Body of pancreas (tissue), 4 donors: Measurements from ENCODE around the gene EMC6. TPM values are rescaled to one million over a fixed set of nuclear protein-coding genes. Genes with fewer than 3 reads are reported as not detected.
"Not testable (repeated sequence)": the region's sequence is repeated elsewhere in the genome, so short reads cannot be mapped to it uniquely, and the experiment has no call there.

ENCODE experiments used
- ATAC-seq: fragments of 150-250 bp; one replicate; pipeline ENCODE4 v1.9.1; 2016
- DNase-seq, 4 donors: peaks; one replicate each; pipeline ENCODE4 v3.0.0-alpha.2; 2019
- H3K27ac ChIP-seq, 4 donors: fragments of 200-600 bp; sonication (generic); 1 replicate in 3 of 4; 2 replicates in 1 of 4; pipeline versions ENCODE4 v1.5.1 to v1.6.1; 2016 to 2019; ENCODE audit warnings: mild to moderate bottlenecking in 1 of 4, mixed read lengths in 1 of 4, moderate library complexity in 1 of 4
- H3K27me3 ChIP-seq, 2 donors: fragments of 200-600 bp; sonication (generic); one replicate each; pipeline ENCODE4 v1.6.0; 2016; ENCODE audit warnings: mild to moderate bottlenecking in 1 of 2
- H3K36me3 ChIP-seq, 2 donors: fragments of 200-600 bp; sonication (generic); replicated peaks in 1 of 2; 2 replicates each; pipeline ENCODE4 v1.5.1; 2016; ENCODE audit warnings: low read depth in 2 of 2; ENCODE audit not compliant: insufficient read depth in 1 of 2
- H3K4me1 ChIP-seq: fragments of 200-600 bp; sonication (generic); one replicate; pipeline ENCODE4 v1.6.0; 2016
- H3K4me3 ChIP-seq, 2 donors: fragments of 200-600 bp; sonication (generic); 1 replicate in 1 of 2; 2 replicates in 1 of 2; pipeline ENCODE4 v1.5.1; 2016 to 2019
- H3K9me3 ChIP-seq, 3 donors: fragments of 200-600 bp; sonication (generic); 1 replicate in 2 of 3; 2 replicates in 1 of 3; pipeline ENCODE4 v1.5.1; 2016
- CTCF ChIP-seq, 7 experiments: fragments of 450-650 bp in 4 of 7; fragments of 200-600 bp in 3 of 7; sonication (generic) in 3 of 7; IDR thresholded peaks; one replicate each; pipeline ENCODE4 v1.5.1; 2016 to 2019; ENCODE audit warnings: antibody characterized with exemption in 7 of 7
- POLR2A ChIP-seq, 3 donors: fragments of 450-650 bp; IDR thresholded peaks; one replicate each; pipeline ENCODE4 v1.6.1; 2016; ENCODE audit warnings: antibody characterized with exemption in 3 of 3, mild to moderate bottlenecking in 2 of 3
- WGBS, 2 donors: methylation state at CpG; one replicate each; pipeline ENCODE4 v1.1.5; 2017; 5-methylcytosine and 5-hydroxymethylcytosine counted together
- intact Hi-C: fragments of 100-400 bp; cut with DNase I; formaldehyde crosslinking; loops from one replicate; pipeline ENCODE4 v1.15.1; 2023
- total RNA-seq, 2 donors: library from RNA; depleted of rRNA; stranded (reverse); fragments of >200 nt; gene quantifications; one replicate each; pipeline ENCODE4 v1.1.0, GENCODE V29; 2016

The EMC6 gene
- total RNA-seq, 2 donors from 2014 or later = 5.9 to 8.3 TPM

DNA sequence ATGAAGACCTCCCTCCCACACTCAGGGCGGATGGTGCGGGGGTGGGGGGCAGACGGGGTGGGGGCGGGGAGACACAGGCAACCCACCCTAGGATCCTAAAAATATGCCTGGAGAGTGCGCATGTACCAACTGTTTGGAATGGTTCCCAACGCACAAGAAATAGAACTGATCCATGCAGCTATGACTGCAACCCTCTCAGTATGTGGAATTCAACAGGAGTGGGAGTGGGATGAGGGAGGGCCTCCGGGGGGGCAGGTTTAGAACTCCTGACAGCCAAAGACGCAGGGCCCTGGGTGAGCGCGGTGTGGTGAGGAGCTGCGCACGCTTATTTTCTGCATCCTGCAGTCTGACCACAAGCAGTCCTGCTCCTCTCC is 28.5 kb downstream of the EMC6 start:
- peaks cover 15% of the 10 kb centered on the region for H3K4me1 ChIP-seq
- TF ChIP-seq POLR2A (IDR thresholded peaks at IDR 0.05) = no peak
- no peak for TF ChIP-seq CTCF (IDR thresholded peaks at IDR 0.05)
- H3K36me3 ChIP-seq = no peaks in the 10 kb centered on the region
- intact Hi-C loops = no loop called here
- H3K27ac ChIP-seq = no peak overlapping the region
- H3K4me3 ChIP-seq = no peak overlapping the region
- 55 to 61% methylated on average over 5 to 12 of the region's 12 CpGs for WGBS, 2 donors
- DNase-seq (no peak), ATAC-seq (no peak)
- no peaks in the 10 kb centered on the region for H3K27me3 ChIP-seq
- no peaks in the 10 kb centered on the region for H3K9me3 ChIP-seq

DNA sequence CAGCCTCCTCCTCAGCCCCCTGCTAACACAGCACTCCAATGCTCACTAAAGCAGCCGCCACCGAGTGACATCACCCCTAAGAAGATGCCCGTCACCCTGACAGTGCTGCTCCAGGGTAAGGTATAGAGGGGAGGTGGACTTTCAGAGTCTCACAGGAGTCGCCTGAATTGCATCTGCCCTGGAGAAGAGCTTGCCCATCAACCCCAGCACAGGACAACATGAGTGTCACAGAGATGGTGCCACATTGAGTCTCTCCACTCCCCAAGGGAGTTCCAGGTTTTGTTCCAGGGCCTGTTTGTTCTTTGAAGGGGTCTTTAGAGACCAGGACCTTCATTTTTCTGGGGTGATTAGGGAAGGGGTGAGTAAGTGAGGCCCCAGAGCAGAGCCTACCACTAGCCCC is 29.5 kb downstream of the EMC6 start:
- ATAC-seq (no peak), DNase-seq (no peak)
- intact Hi-C loops = no loop called here
- no peak overlapping the region for H3K27ac ChIP-seq
- TF ChIP-seq POLR2A (IDR thresholded peaks at IDR 0.05) (no peak), CTCF (IDR thresholded peaks at IDR 0.05) (no peak)
- no peaks in the 10 kb centered on the region for H3K9me3 ChIP-seq
- H3K27me3 ChIP-seq = no peaks in the 10 kb centered on the region
- no peaks in the 10 kb centered on the region for H3K36me3 ChIP-seq
- 77% methylated on average over 4 of the region's 4 CpGs; no CpG with 5 or more reads in 1 of the 2 donors for WGBS, 2 donors
- no peak overlapping the region for H3K4me3 ChIP-seq
- peaks cover 15% of the 10 kb centered on the region for H3K4me1 ChIP-seq

GRCh38 chr17:3699951-3700350 is 31.3 kb downstream of the EMC6 start:
- DNase-seq (no peak), ATAC-seq (no peak)
- TF ChIP-seq CTCF (IDR thresholded peaks at IDR 0.05) = no peak
- TF ChIP-seq POLR2A (IDR thresholded peaks at IDR 0.05) = no peak
- Histone ChIP-seq H3K27me3 (no peaks in the 10 kb centered on the region), H3K36me3 (no peaks in the 10 kb centered on the region), H3K27ac (no peak overlapping the region), H3K4me1 (peaks cover 13% of the 10 kb centered on the region), H3K4me3 (no peak overlapping the region), H3K9me3 (no peaks in the 10 kb centered on the region)
- intact Hi-C loops = no loop called here
- WGBS, 2 donors = 60 to 81% methylated on average over 1 to 4 of the region's 4 CpGs

GRCh38 chr17:3702041-3702539 is 33.5 kb downstream of the EMC6 start:
- H3K9me3 ChIP-seq, ATAC-seq, H3K27me3 ChIP-seq, H3K4me3 ChIP-seq, intact Hi-C loops, H3K27ac ChIP-seq, H3K4me1 ChIP-seq, DNase-seq, H3K36me3 ChIP-seq: not testable (repeated sequence)
- WGBS, 2 donors = 69 to 88% methylated on average over 7 of the region's 7 CpGs

- Histone ChIP-seq H3K27ac (no peak overlapping the region), H3K4me3 (no peak overlapping the region), H3K27me3 (no peaks in the 10 kb centered on the region), H3K9me3 (no peaks in the 10 kb centered on the region), H3K36me3 (no peaks in the 10 kb centered on the region), H3K4me1 (no peaks in the 10 kb centered on the region)
- no peak for TF ChIP-seq CTCF (IDR thresholded peaks at IDR 0.05)
- TF ChIP-seq POLR2A (IDR thresholded peaks at IDR 0.05) = no peak
- DNase-seq = no peak
- intact Hi-C loops = no loop called here
- no peak for ATAC-seq
- 68 to 69% methylated on average over 20 of the region's 20 CpGs for whole genome bisulfite sequencing, 2 donors
Measured at GRCh38 chr17:3704931-3705717, 36.5 kb downstream of the EMC6 start.

- intact Hi-C loops, H3K9me3 ChIP-seq, H3K27me3 ChIP-seq, DNase-seq, H3K4me3 ChIP-seq, H3K36me3 ChIP-seq, ATAC-seq, H3K27ac ChIP-seq, H3K4me1 ChIP-seq: not testable (repeated sequence)
- WGBS, 2 donors = 90 to 93% methylated on average over 1 of the region's 1 CpG
Measured at GRCh38 chr17:3705718-3705984, 37.0 kb downstream of the EMC6 start.
